ENCODE measurements around the gene SLC26A1.

DNA sequence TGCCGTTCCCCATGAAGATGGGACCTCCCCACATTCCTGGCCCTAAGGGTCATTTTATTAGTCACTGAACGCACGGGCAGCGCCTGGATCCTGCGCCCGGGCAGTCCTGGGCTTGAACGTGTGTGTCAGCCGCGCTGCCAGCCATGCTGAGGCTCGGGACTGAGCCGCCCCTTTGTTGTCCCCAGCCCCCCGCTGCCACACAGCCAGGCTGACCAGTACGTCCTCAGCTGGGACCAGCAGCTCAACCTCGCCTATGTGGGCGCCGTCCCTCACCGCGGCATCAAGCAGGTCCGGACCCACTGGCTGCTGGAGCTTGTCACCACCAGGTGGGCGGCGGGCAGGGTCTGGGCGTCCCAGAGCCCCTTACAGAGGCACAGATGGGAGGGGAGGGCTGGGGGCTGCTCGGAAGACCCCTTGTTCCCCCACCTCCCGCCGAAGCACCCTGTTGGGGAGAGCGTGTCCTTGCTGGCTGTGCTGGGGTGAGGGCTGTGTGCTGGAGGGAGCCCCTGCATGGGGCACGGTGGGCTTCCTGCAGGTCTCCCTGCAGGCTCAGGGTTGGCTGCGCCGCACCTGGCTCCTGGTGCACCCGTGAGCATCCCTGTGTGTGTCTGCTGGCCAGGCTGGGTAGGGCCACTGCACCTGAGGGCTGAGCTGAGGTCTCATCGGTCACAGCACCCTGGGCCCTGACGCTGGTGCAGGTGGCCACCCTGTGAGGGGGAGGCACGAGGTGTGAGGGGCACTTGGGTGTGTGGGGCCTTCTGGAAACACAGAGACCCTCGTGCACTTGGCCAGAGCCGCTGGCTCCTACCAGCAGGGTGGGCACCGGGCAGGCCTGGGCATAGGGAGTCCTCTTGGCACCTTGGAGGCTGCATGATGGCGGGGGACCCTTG, 5.3 kb downstream of the SLC26A1 start:
- TF ChIP-seq KMT2A (CRISPR knock-in tag; IDR thresholded peaks at IDR 0.05) = no peak
- TF ChIP-seq, protein P1, sequence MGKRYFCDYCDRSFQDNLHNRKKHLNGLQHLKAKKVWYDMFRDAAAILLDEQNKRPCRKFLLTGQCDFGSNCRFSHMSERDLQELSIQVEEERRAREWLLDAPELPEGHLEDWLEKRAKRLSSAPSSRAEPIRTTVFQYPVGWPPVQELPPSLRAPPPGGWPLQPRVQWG (CRISPR knock-in tag; IDR thresholded peaks at IDR 0.05; ENCODE audit: borderline replicate concordance, low read depth) = no peak
- TF ChIP-seq FOXM1 (CRISPR knock-in tag; IDR thresholded peaks at IDR 0.05) = no peak
- TF ChIP-seq AGO1 (IDR thresholded peaks at IDR 0.05; ENCODE audit: low read depth, low read length, poor library complexity, severe bottlenecking) = no peak
- TF ChIP-seq, protein P2, sequence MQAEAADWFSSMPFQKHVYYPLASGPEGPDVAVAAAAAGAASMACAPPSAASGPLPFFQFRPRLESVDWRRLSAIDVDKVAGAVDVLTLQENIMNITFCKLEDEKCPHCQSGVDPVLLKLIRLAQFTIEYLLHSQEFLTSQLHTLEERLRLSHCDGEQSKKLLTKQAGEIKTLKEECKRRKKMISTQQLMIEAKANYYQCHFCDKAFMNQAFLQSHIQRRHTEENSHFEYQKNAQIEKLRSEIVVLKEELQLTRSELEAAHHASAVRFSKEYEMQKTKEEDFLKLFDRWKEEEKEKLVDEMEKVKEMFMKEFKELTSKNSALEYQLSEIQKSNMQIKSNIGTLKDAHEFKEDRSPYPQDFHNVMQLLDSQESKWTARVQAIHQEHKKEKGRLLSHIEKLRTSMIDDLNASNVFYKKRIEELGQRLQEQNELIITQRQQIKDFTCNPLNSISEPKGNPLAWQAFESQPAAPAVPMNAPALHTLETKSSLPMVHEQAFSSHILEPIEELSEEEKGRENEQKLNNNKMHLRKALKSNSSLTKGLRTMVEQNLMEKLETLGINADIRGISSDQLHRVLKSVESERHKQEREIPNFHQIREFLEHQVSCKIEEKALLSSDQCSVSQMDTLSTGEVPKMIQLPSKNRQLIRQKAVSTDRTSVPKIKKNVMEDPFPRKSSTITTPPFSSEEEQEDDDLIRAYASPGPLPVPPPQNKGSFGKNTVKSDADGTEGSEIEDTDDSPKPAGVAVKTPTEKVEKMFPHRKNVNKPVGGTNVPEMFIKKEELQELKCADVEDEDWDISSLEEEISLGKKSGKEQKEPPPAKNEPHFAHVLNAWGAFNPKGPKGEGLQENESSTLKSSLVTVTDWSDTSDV (CRISPR knock-in tag; IDR thresholded peaks at IDR 0.05) = no peak
- TF ChIP-seq, protein P3, sequence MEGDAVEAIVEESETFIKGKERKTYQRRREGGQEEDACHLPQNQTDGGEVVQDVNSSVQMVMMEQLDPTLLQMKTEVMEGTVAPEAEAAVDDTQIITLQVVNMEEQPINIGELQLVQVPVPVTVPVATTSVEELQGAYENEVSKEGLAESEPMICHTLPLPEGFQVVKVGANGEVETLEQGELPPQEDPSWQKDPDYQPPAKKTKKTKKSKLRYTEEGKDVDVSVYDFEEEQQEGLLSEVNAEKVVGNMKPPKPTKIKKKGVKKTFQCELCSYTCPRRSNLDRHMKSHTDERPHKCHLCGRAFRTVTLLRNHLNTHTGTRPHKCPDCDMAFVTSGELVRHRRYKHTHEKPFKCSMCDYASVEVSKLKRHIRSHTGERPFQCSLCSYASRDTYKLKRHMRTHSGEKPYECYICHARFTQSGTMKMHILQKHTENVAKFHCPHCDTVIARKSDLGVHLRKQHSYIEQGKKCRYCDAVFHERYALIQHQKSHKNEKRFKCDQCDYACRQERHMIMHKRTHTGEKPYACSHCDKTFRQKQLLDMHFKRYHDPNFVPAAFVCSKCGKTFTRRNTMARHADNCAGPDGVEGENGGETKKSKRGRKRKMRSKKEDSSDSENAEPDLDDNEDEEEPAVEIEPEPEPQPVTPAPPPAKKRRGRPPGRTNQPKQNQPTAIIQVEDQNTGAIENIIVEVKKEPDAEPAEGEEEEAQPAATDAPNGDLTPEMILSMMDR (CRISPR knock-in tag; IDR thresholded peaks at IDR 0.05) = no peak
- no peak for TF ChIP-seq CEBPB (IDR thresholded peaks at IDR 0.05; ENCODE audit: borderline replicate concordance, low read depth, low read length)
- no peak for TF ChIP-seq NCOA2 (CRISPR knock-in tag; IDR thresholded peaks at IDR 0.05)
- TF ChIP-seq, protein P4, sequence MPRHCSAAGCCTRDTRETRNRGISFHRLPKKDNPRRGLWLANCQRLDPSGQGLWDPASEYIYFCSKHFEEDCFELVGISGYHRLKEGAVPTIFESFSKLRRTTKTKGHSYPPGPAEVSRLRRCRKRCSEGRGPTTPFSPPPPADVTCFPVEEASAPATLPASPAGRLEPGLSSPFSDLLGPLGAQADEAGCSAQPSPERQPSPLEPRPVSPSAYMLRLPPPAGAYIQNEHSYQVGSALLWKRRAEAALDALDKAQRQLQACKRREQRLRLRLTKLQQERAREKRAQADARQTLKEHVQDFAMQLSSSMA (CRISPR knock-in tag; IDR thresholded peaks at IDR 0.05) = no peak
- TF ChIP-seq ONECUT2 (CRISPR knock-in tag; IDR thresholded peaks at IDR 0.05) = no peak

Measured in HepG2 (cell line).